B cell (primary cell): Measurements from ENCODE around the gene MYH7.

Source experiments
- EZH2 ChIP-seq: IDR thresholded peaks from 2 replicates; pipeline ENCODE4 v1.6.1; 2012; ENCODE audit warnings: borderline replicate concordance, low read depth, mild to moderate bottlenecking, moderate library complexity, low read length; ENCODE audit not compliant: insufficient read depth, poor library complexity, severe bottlenecking
- TF ChIP-seq, protein P1 (sequence below): fragments of 200-600 bp; IDR thresholded peaks from one replicate; pipeline ENCODE4 v1.8.0; 2022; ENCODE audit warnings: antibody characterized with exemption, mild to moderate bottlenecking

- TF ChIP-seq, protein P1, sequence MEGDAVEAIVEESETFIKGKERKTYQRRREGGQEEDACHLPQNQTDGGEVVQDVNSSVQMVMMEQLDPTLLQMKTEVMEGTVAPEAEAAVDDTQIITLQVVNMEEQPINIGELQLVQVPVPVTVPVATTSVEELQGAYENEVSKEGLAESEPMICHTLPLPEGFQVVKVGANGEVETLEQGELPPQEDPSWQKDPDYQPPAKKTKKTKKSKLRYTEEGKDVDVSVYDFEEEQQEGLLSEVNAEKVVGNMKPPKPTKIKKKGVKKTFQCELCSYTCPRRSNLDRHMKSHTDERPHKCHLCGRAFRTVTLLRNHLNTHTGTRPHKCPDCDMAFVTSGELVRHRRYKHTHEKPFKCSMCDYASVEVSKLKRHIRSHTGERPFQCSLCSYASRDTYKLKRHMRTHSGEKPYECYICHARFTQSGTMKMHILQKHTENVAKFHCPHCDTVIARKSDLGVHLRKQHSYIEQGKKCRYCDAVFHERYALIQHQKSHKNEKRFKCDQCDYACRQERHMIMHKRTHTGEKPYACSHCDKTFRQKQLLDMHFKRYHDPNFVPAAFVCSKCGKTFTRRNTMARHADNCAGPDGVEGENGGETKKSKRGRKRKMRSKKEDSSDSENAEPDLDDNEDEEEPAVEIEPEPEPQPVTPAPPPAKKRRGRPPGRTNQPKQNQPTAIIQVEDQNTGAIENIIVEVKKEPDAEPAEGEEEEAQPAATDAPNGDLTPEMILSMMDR, result no peak
- no peak for TF ChIP-seq EZH2
Measured at GRCh38 chr14:23432102-23432925, 3.1 kb downstream of the MYH7 start.
